ENCODE data around the gene LRRTM3. TPM values are rescaled to one million over a fixed set of nuclear protein-coding genes. Genes with fewer than 3 reads are reported as not detected.

Gene LRRTM3
- polyA plus RNA-seq, 1 donor, result 1.4 TPM

GRCh38 chr10:66931949-66932343, 6.1 kb downstream of the LRRTM3 start:
- Histone ChIP-seq H3K36me3 (ENCODE audit: control insufficient read depth, insufficient read depth, low read length) (no peaks in the 10 kb centered on the region), H3K9me3 (ENCODE audit: control insufficient read depth, low read depth, low read length) (no peaks in the 10 kb centered on the region), H3K4me3 (ENCODE audit: low read length) (no peak overlapping the region), H3K27ac (ENCODE audit: low read length) (no peak overlapping the region), H3K4me1 (ENCODE audit: control insufficient read depth, insufficient read depth, low read length) (no peaks in the 10 kb centered on the region), H3K27me3 (ENCODE audit: control insufficient read depth, insufficient read depth, low read length) (peaks cover 24% of the 10 kb centered on the region)
- DNase-seq, result no peak
- WGBS (ENCODE audit: insufficient coverage, low lambda C conversion rate), result no CpG with 5 or more reads among the region's 3 CpGs

GRCh38 chr10:66934711-66935110, 8.9 kb downstream of the LRRTM3 start:
- no peak overlapping the region for H3K27ac ChIP-seq (ENCODE audit: low read length)
- H3K4me3 ChIP-seq (ENCODE audit: low read length), result no peak overlapping the region
- H3K36me3 ChIP-seq (ENCODE audit: control insufficient read depth, insufficient read depth, low read length), result no peaks in the 10 kb centered on the region
- no peaks in the 10 kb centered on the region for H3K27me3 ChIP-seq (ENCODE audit: control insufficient read depth, insufficient read depth, low read length)
- no peaks in the 10 kb centered on the region for H3K4me1 ChIP-seq (ENCODE audit: control insufficient read depth, insufficient read depth, low read length)
- DNase-seq, result no peak
- H3K9me3 ChIP-seq (ENCODE audit: control insufficient read depth, low read depth, low read length), result no peaks in the 10 kb centered on the region

DNA sequence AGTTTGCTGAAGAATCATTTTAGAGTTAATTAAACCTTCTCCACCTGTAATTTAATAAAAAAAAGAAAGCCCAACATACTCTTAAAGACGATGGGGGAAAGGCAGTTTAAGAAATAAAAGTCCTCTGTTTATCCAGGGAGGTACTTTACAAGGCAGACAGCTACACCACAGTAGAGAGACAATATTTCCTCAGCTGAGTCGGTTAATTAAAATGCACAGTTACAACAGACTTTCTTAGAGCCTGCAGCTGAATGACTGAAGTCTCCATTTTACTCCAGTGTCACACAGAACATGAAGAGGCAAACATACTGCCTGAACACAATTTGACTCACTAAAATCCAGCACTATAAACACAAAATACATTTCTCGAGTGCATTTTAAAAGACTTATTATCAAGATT, 15.1 kb downstream of the LRRTM3 start:
- peaks cover 4% of the 10 kb centered on the region for H3K4me1 ChIP-seq (ENCODE audit: control insufficient read depth, insufficient read depth, low read length)
- WGBS (ENCODE audit: insufficient coverage, low lambda C conversion rate), result no CpG with 5 or more reads among the region's 3 CpGs
- no peaks in the 10 kb centered on the region for H3K9me3 ChIP-seq (ENCODE audit: control insufficient read depth, low read depth, low read length)
- DNase-seq, result no peak
- H3K4me3 ChIP-seq (ENCODE audit: low read length), result no peak overlapping the region
- no peaks in the 10 kb centered on the region for H3K27me3 ChIP-seq (ENCODE audit: control insufficient read depth, insufficient read depth, low read length)
- H3K27ac ChIP-seq (ENCODE audit: low read length), result no peak overlapping the region
- H3K36me3 ChIP-seq (ENCODE audit: control insufficient read depth, insufficient read depth, low read length), result no peaks in the 10 kb centered on the region

DNA sequence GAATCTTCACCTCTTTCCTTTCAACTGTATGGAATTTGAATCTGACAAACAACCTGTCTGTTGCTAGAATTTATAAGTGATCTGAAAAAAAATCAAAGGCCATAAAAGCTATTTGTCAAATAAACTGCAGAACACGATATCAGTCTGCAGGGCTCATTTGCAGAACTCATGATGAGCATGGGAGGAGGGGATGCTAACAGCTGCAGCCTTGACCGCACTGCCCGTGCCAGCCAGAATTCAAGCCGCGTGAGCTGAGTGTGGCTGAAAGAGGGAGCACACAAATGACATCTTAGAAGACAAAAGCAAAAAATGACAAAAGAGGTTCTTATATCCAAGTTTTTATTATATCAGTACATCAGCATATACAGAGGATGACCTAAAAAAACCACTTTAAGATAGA, 15.7 kb downstream of the LRRTM3 start:
- no peak for DNase-seq
- WGBS (ENCODE audit: insufficient coverage, low lambda C conversion rate), result no CpG with 5 or more reads among the region's 5 CpGs
- H3K36me3 ChIP-seq (ENCODE audit: control insufficient read depth, insufficient read depth, low read length), result no peaks in the 10 kb centered on the region

GRCh38 chr10:66942407-66942806, 16.6 kb downstream of the LRRTM3 start:
- H3K9me3 ChIP-seq (ENCODE audit: control insufficient read depth, low read depth, low read length), result no peaks in the 10 kb centered on the region
- no peak overlapping the region for H3K4me3 ChIP-seq (ENCODE audit: low read length)
- no peaks in the 10 kb centered on the region for H3K36me3 ChIP-seq (ENCODE audit: control insufficient read depth, insufficient read depth, low read length)
- no peaks in the 10 kb centered on the region for H3K27me3 ChIP-seq (ENCODE audit: control insufficient read depth, insufficient read depth, low read length)
- DNase-seq, result no peak
- no peak overlapping the region for H3K27ac ChIP-seq (ENCODE audit: low read length)
- WGBS (ENCODE audit: insufficient coverage, low lambda C conversion rate), result no CpG with 5 or more reads among the region's 1 CpG
- peaks cover 4% of the 10 kb centered on the region for H3K4me1 ChIP-seq (ENCODE audit: control insufficient read depth, insufficient read depth, low read length)

More for the DNA sequence above, 15.7 kb downstream of the LRRTM3 start:
- Histone ChIP-seq H3K9me3 (ENCODE audit: control insufficient read depth, low read depth, low read length) (no peaks in the 10 kb centered on the region), H3K4me1 (ENCODE audit: control insufficient read depth, insufficient read depth, low read length) (peaks cover 4% of the 10 kb centered on the region), H3K4me3 (ENCODE audit: low read length) (no peak overlapping the region), H3K27ac (ENCODE audit: low read length) (no peak overlapping the region), H3K27me3 (ENCODE audit: control insufficient read depth, insufficient read depth, low read length) (no peaks in the 10 kb centered on the region)

- Histone ChIP-seq H3K36me3 (ENCODE audit: control insufficient read depth, insufficient read depth, low read length) (no peaks in the 10 kb centered on the region), H3K27me3 (ENCODE audit: control insufficient read depth, insufficient read depth, low read length) (no peaks in the 10 kb centered on the region), H3K4me1 (ENCODE audit: control insufficient read depth, insufficient read depth, low read length) (peaks cover 4% of the 10 kb centered on the region), H3K9me3 (ENCODE audit: control insufficient read depth, low read depth, low read length) (no peaks in the 10 kb centered on the region), H3K27ac (ENCODE audit: low read length) (no peak overlapping the region), H3K4me3 (ENCODE audit: low read length) (no peak overlapping the region)
- WGBS (ENCODE audit: insufficient coverage, low lambda C conversion rate), result 100% methylated on average over 1 of the region's 2 CpGs
- DNase-seq, result no peak
These were observed 17.8 kb downstream of the LRRTM3 start for GRCh38 chr10:66943590-66943989.

DNA sequence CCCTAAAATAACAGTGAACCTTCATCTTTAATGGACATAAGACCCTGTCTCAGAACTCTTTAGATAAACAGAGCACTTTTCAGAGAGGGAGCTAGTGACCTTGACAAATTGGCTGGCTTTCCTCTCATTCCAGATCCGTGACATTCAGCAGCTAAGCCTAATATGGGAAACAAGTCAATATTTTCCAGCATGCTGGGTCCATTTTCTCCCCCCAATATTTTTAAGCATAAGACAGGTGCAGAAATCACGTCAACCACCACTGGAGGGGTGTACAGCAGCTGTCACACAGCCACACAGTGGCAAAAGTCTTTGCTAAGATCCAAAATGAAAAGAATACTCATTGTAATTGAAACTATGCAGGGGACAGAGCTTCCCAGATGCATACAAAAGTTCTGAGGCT, 26.1 kb downstream of the LRRTM3 start:
- Histone ChIP-seq H3K4me3 (ENCODE audit: low read length) (no peak overlapping the region), H3K36me3 (ENCODE audit: control insufficient read depth, insufficient read depth, low read length) (no peaks in the 10 kb centered on the region), H3K27ac (ENCODE audit: low read length) (no peak overlapping the region), H3K27me3 (ENCODE audit: control insufficient read depth, insufficient read depth, low read length) (no peaks in the 10 kb centered on the region), H3K9me3 (ENCODE audit: control insufficient read depth, low read depth, low read length) (no peaks in the 10 kb centered on the region), H3K4me1 (ENCODE audit: control insufficient read depth, insufficient read depth, low read length) (no peaks in the 10 kb centered on the region)
- DNase-seq, result no peak
- no CpG with 5 or more reads among the region's 2 CpGs for WGBS (ENCODE audit: insufficient coverage, low lambda C conversion rate)

DNA sequence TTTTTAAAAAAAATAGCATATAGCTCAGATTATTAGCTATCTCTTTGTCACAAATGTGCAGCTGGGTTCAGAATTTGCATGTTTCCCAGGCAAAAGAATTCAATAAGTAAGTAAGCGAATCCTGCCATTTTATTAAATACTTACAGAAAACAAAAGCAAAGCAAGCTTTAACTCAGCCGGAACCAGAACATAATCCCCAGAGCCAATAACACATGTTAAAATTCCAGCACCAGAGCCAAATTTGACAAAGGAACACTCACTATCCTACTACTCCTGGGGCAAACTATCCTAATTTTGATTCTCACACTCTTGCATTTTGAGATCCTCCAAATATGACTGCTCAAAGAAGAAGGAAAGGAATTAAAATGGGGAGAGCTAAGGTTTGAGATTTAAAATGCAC, 32.6 kb downstream of the LRRTM3 start:
- Histone ChIP-seq H3K4me1 (ENCODE audit: control insufficient read depth, insufficient read depth, low read length) (no peaks in the 10 kb centered on the region), H3K4me3 (ENCODE audit: low read length) (no peak overlapping the region), H3K27ac (ENCODE audit: low read length) (no peak overlapping the region), H3K9me3 (ENCODE audit: control insufficient read depth, low read depth, low read length) (no peaks in the 10 kb centered on the region), H3K36me3 (ENCODE audit: control insufficient read depth, insufficient read depth, low read length) (no peaks in the 10 kb centered on the region), H3K27me3 (ENCODE audit: control insufficient read depth, insufficient read depth, low read length) (no peaks in the 10 kb centered on the region)
- DNase-seq, result no peak
- WGBS (ENCODE audit: insufficient coverage, low lambda C conversion rate), result 100% methylated on average over 1 of the region's 2 CpGs

DNA sequence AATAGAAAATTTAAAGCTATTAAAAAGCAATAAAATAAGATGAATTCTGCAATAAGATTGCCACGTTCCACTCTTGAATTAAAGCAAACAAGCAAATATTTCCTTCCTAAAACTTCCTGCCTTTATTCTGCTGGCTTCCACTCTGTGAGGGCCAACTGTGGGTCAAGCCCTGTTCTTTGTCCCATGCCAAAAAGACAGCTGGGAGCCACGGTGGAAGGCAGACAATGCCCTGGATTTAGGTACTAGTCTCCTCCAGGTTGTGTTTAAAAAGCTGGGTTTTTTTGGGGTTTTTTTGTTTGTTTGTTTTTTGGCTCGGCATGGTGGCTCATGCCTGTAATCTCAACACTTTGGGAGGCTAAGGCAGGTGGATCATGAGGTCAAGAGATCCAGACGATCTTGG, 39.1 kb downstream of the LRRTM3 start:
- DNase-seq, result no peak
- no peaks in the 10 kb centered on the region for H3K27me3 ChIP-seq (ENCODE audit: control insufficient read depth, insufficient read depth, low read length)
- H3K4me1 ChIP-seq (ENCODE audit: control insufficient read depth, insufficient read depth, low read length), result no peaks in the 10 kb centered on the region
- WGBS (ENCODE audit: insufficient coverage, low lambda C conversion rate), result no CpG with 5 or more reads among the region's 4 CpGs
- no peaks in the 10 kb centered on the region for H3K9me3 ChIP-seq (ENCODE audit: control insufficient read depth, low read depth, low read length)
- H3K36me3 ChIP-seq (ENCODE audit: control insufficient read depth, insufficient read depth, low read length), result no peaks in the 10 kb centered on the region
- H3K4me3 ChIP-seq (ENCODE audit: low read length), result no peak overlapping the region
- H3K27ac ChIP-seq (ENCODE audit: low read length), result no peak overlapping the region

- no peaks in the 10 kb centered on the region for H3K4me1 ChIP-seq (ENCODE audit: control insufficient read depth, insufficient read depth, low read length)
- H3K4me3 ChIP-seq (ENCODE audit: low read length), result no peak overlapping the region
- H3K36me3 ChIP-seq (ENCODE audit: control insufficient read depth, insufficient read depth, low read length), result no peaks in the 10 kb centered on the region
- DNase-seq, result no peak
- no peaks in the 10 kb centered on the region for H3K9me3 ChIP-seq (ENCODE audit: control insufficient read depth, low read depth, low read length)
- no peak overlapping the region for H3K27ac ChIP-seq (ENCODE audit: low read length)
- 100% methylated on average over 1 of the region's 4 CpGs for WGBS (ENCODE audit: insufficient coverage, low lambda C conversion rate)
- no peaks in the 10 kb centered on the region for H3K27me3 ChIP-seq (ENCODE audit: control insufficient read depth, insufficient read depth, low read length)
These were observed 54.5 kb downstream of the LRRTM3 start for GRCh38 chr10:66980246-66980815.

GRCh38 chr10:66981361-66982052, 55.7 kb downstream of the LRRTM3 start:
- no peak overlapping the region for H3K4me3 ChIP-seq (ENCODE audit: low read length)
- H3K9me3 ChIP-seq (ENCODE audit: control insufficient read depth, low read depth, low read length), result no peaks in the 10 kb centered on the region
- no peak for DNase-seq
- no peaks in the 10 kb centered on the region for H3K27me3 ChIP-seq (ENCODE audit: control insufficient read depth, insufficient read depth, low read length)
- no CpG with 5 or more reads among the region's 3 CpGs for WGBS (ENCODE audit: insufficient coverage, low lambda C conversion rate)
- H3K36me3 ChIP-seq (ENCODE audit: control insufficient read depth, insufficient read depth, low read length), result no peaks in the 10 kb centered on the region
- H3K27ac ChIP-seq (ENCODE audit: low read length), result no peak overlapping the region
- no peaks in the 10 kb centered on the region for H3K4me1 ChIP-seq (ENCODE audit: control insufficient read depth, insufficient read depth, low read length)
